H1 (cell line): ENCODE measurements around the gene BTN2A1. TPM values are rescaled to one million over a fixed set of nuclear protein-coding genes. Genes with fewer than 3 reads are reported as not detected.

Experiments used
- CTCF ChIA-PET: fragments of 300-600 bp; sonication (Branson Sonifier 250); formaldehyde crosslinking; loops from one replicate; lab custom pipeline; 2021; ENCODE audit not compliant: partially characterized antibody; lab: Charles Lee
- POLR2A ChIA-PET: fragments of 300-600 bp; sonication (Branson Sonifier 250); formaldehyde crosslinking; loops from one replicate; lab custom pipeline; 2021; ENCODE audit warnings: inconsistent platforms; ENCODE audit not compliant: partially characterized antibody; lab: Charles Lee
- DNase-seq, 2 experiments: peaks; one replicate each; pipeline versions ENCODE4 v3.0.0 to v3.0.0-alpha.2; 2010 to 2022; ENCODE audit warnings: low spot score in 2 of 2, low read depth in 1 of 2, mixed read lengths in 1 of 2
- FAIRE-seq: peaks from 2 replicates; lab custom pipeline; 2011; peaks lifted over from hg19 to GRCh38; lab: Jason Lieb, UNC
- H2AFZ ChIP-seq: 2 replicates; pipeline ENCODE4 v1.8.1; 2012; ENCODE audit warnings: low read length, inconsistent platforms
- H2AK5ac ChIP-seq: 2 replicates; pipeline ENCODE4 v1.6.1; 2013; ENCODE audit warnings: low read depth, low read length
- H2BK120ac ChIP-seq: replicated peaks from 2 replicates; pipeline ENCODE3; 2013; ENCODE audit warnings: low read depth, low read length, inconsistent platforms
- H2BK12ac ChIP-seq: 2 replicates; pipeline ENCODE4 v1.6.1; 2013; ENCODE audit warnings: low read depth, low read length
- H2BK15ac ChIP-seq: 2 replicates; pipeline ENCODE4 v1.6.1; 2013; ENCODE audit warnings: low read length
- H2BK20ac ChIP-seq: 2 replicates; pipeline ENCODE4 v1.6.1; 2013; ENCODE audit warnings: low read length
- H2BK5ac ChIP-seq: 2 replicates; pipeline ENCODE4 v1.6.1; 2013; ENCODE audit warnings: low read depth, low read length
- H3K14ac ChIP-seq: 2 replicates; pipeline ENCODE4 v1.6.1; 2013; ENCODE audit warnings: inconsistent platforms; ENCODE audit not compliant: insufficient read length
- H3K18ac ChIP-seq: 2 replicates; pipeline ENCODE4 v1.6.1; 2013; ENCODE audit warnings: low read length; ENCODE audit errors: extremely low read depth
- H3K23ac ChIP-seq: 2 replicates; pipeline ENCODE4 v1.6.1; 2013; ENCODE audit warnings: inconsistent platforms; ENCODE audit not compliant: insufficient read length
- H3K23me2 ChIP-seq: 2 replicates; pipeline ENCODE4 v1.6.1; 2013; ENCODE audit warnings: low read depth, low read length
- H3K27ac ChIP-seq: 2 replicates; pipeline ENCODE4 v1.6.1; 2011; ENCODE audit warnings: low read depth, low read length, inconsistent platforms
- H3K27me3 ChIP-seq, 4 experiments: replicated peaks in 1 of 4; 1 replicate in 1 of 4; 2 replicates in 3 of 4; pipeline versions ENCODE4 v1.6.1 to v1.8.1; 2011 to 2013; ENCODE audit warnings: low read length in 3 of 4, mild to moderate bottlenecking in 3 of 4, inconsistent platforms in 2 of 4, mixed read lengths in 2 of 4, moderate library complexity in 1 of 4; ENCODE audit not compliant: control insufficient read depth in 3 of 4, insufficient read depth in 3 of 4; ENCODE audit errors: extremely low read depth in 1 of 4
- H3K36me3 ChIP-seq, 4 experiments: 2 replicates each; pipeline versions ENCODE4 v1.6.1 to v1.8.1; 2011 to 2013; ENCODE audit warnings: mild to moderate bottlenecking in 4 of 4, low read length in 3 of 4, moderate library complexity in 2 of 4, control low read depth in 1 of 4, inconsistent platforms in 1 of 4; ENCODE audit not compliant: insufficient read depth in 4 of 4, control insufficient read depth in 2 of 4
- H3K4ac ChIP-seq: replicated peaks from 2 replicates; pipeline ENCODE3; 2013; ENCODE audit warnings: low read length, low read depth, mixed read lengths, inconsistent platforms; ENCODE audit not compliant: insufficient read length
- H3K4me1 ChIP-seq, 4 experiments: replicated peaks in 1 of 4; 1 replicate in 1 of 4; 2 replicates in 3 of 4; pipeline versions ENCODE4 v1.6.1 to v1.8.1; 2011 to 2013; ENCODE audit warnings: low read length in 3 of 4, inconsistent platforms in 2 of 4, mixed read lengths in 1 of 4; ENCODE audit not compliant: insufficient read depth in 4 of 4, control insufficient read depth in 3 of 4
- H3K4me2 ChIP-seq, 2 experiments: 2 replicates each; pipeline versions ENCODE4 v1.6.1 to v1.8.1; 2011 to 2013; ENCODE audit warnings: low read depth in 2 of 2, low read length in 2 of 2, control low read depth in 1 of 2, inconsistent platforms in 1 of 2, mild to moderate bottlenecking in 1 of 2; ENCODE audit not compliant: insufficient read depth in 1 of 2
- H3K4me3 ChIP-seq, 4 experiments: fragments of 200-600, 300-600 bp in 1 of 4; sonication (generic), shearing (Covaris generic), sonication (Bioruptor Twin) in 1 of 4; 2 replicates each; pipeline versions ENCODE4 v1.5.1 to v1.8.1; 2011 to 2016; ENCODE audit warnings: low read length in 4 of 4, low read depth in 3 of 4, control low read depth in 2 of 4, inconsistent platforms in 2 of 4, mild to moderate bottlenecking in 2 of 4, mixed read lengths in 1 of 4, moderate library complexity in 1 of 4; ENCODE audit not compliant: insufficient read depth in 2 of 4; ENCODE audit errors: extremely low read depth in 1 of 4
- H3K56ac ChIP-seq: replicated peaks from 2 replicates; pipeline ENCODE3; 2013; ENCODE audit warnings: low read depth, mild to moderate bottlenecking, mixed read lengths, low read length, inconsistent platforms; ENCODE audit not compliant: insufficient read length
- H3K79me1 ChIP-seq: 2 replicates; pipeline ENCODE4 v1.6.1; 2013; ENCODE audit warnings: low read depth, low read length, control low read depth
- H3K79me2 ChIP-seq, 2 experiments: 2 replicates each; pipeline versions ENCODE4 v1.6.1 to v1.8.1; 2012 to 2013; ENCODE audit warnings: low read length in 2 of 2, mild to moderate bottlenecking in 2 of 2, inconsistent platforms in 1 of 2; ENCODE audit not compliant: insufficient read depth in 2 of 2, control insufficient read depth in 1 of 2
- H3K9ac ChIP-seq, 4 experiments: replicated peaks in 1 of 4; 1 replicate in 1 of 4; 2 replicates in 3 of 4; pipeline versions ENCODE4 v1.6.1 to v1.8.1; 2011 to 2013; ENCODE audit warnings: low read depth in 3 of 4, low read length in 3 of 4, control low read depth in 2 of 4, mild to moderate bottlenecking in 2 of 4, moderate library complexity in 2 of 4, inconsistent platforms in 1 of 4; ENCODE audit errors: extremely low read depth in 1 of 4
- H3K9me3 ChIP-seq, 2 experiments: 2 replicates each; pipeline versions ENCODE4 v1.6.1 to v1.8.1; 2012 to 2013; ENCODE audit warnings: mild to moderate bottlenecking in 2 of 2, moderate library complexity in 2 of 2, control low read depth in 1 of 2, inconsistent platforms in 1 of 2, low read depth in 1 of 2, low read length in 1 of 2, mixed read lengths in 1 of 2; ENCODE audit not compliant: insufficient read depth in 2 of 2
- H4K20me1 ChIP-seq, 2 experiments: replicated peaks in 1 of 2; 2 replicates each; pipeline versions ENCODE3 to v1.8.1; 2011 to 2013; ENCODE audit warnings: inconsistent platforms in 2 of 2, low read length in 2 of 2, mild to moderate bottlenecking in 1 of 2; ENCODE audit not compliant: insufficient read depth in 2 of 2, control insufficient read depth in 1 of 2
- H4K5ac ChIP-seq: 2 replicates; pipeline ENCODE4 v1.6.1; 2013; ENCODE audit warnings: low read length, low read depth, mixed read lengths, inconsistent platforms; ENCODE audit not compliant: insufficient read length
- H4K8ac ChIP-seq: 2 replicates; pipeline ENCODE4 v1.8.0; 2013; ENCODE audit warnings: mild to moderate bottlenecking, moderate library complexity, low read length, inconsistent platforms; ENCODE audit not compliant: insufficient read depth; ENCODE audit errors: extremely low read depth
- H4K91ac ChIP-seq: replicated peaks from 2 replicates; pipeline ENCODE3; 2013; ENCODE audit warnings: low read length, mixed read lengths, inconsistent platforms; ENCODE audit not compliant: insufficient read length
- ATF3 ChIP-seq: IDR thresholded peaks from 2 replicates; pipeline ENCODE4 v1.6.1; 2011; ENCODE audit warnings: low read depth, mild to moderate bottlenecking, low read length; ENCODE audit not compliant: insufficient read depth
- MAFK ChIP-seq: IDR thresholded peaks from 2 replicates; pipeline ENCODE4 v1.6.1; 2012; ENCODE audit warnings: low read depth, mild to moderate bottlenecking, improper control_type of control experiment, low read length
- MAX ChIP-seq: IDR thresholded peaks from 2 replicates; pipeline ENCODE4 v1.6.1; 2012; ENCODE audit warnings: inconsistent platforms
- RBBP5 ChIP-seq: IDR thresholded peaks from 2 replicates; pipeline ENCODE4 v1.7.1; 2012; ENCODE audit warnings: low read depth, mild to moderate bottlenecking, inconsistent platforms, low read length, moderate library complexity, borderline replicate concordance
- WGBS, 2 experiments: shearing (Covaris generic) in 1 of 2; methylation state at CpG; one replicate each; pipeline versions ENCODE4 v1.1.6 to v1.1.7; 2013 to 2015; ENCODE audit warnings: low lambda C conversion rate in 2 of 2, mixed read lengths in 2 of 2, inconsistent platforms in 1 of 2, low coverage in 1 of 2, missing lambda C conversion rate in 1 of 2; ENCODE audit not compliant: insufficient replicate concordance in 2 of 2, insufficient coverage in 1 of 2, insufficient read length in 1 of 2; ENCODE audit errors: extremely low coverage in 1 of 2, missing lambda C conversion rate in 1 of 2; 5-methylcytosine and 5-hydroxymethylcytosine counted together
- polyA plus RNA-seq, 7 experiments: library from polyadenylated mRNA; depleted of rRNA in 3 of 7; stranded (reverse) in 5 of 7; unstranded in 2 of 7; fragments of >200 nt in 5 of 7; fragments of 200-250 nt in 2 of 7; gene quantifications; 1 replicate in 5 of 7; 2 replicates in 1 of 7; 4 replicates in 1 of 7; pipeline versions ENCODE4 v1.2.1 to v1.2.3, GENCODE V29; 2011 to 2013; ENCODE audit warnings: missing spikeins in 2 of 7, mixed read lengths in 2 of 7
- total RNA-seq: library from RNA; stranded (reverse); fragmentation: NEBNext Ultra II Directional; extraction: Animal tissue kit (Norgen Biotek cat#: 25700); gene quantifications from 2 replicates; pipeline ENCODE4 v1.2.1, GENCODE V29; 2021

The BTN2A1 gene
- total and polyA plus RNA-seq, 2 of the 8 experiments (the other 6 are each of a cell fraction or from before 2014, with no cell fraction given): 8.7 to 11.0 TPM

- no peak overlapping the region for H2AFZ ChIP-seq
- no peak overlapping the region for H2BK15ac ChIP-seq
- H3K9ac ChIP-seq: no peak overlapping the region
- no peak overlapping the region for H3K4me2 ChIP-seq
- FAIRE-seq (no peak), DNase-seq (no peak)
- H2BK5ac ChIP-seq: no peak overlapping the region
- no peaks in the 10 kb centered on the region for H3K36me3 ChIP-seq
- no peak overlapping the region for H3K23ac ChIP-seq
- H2AK5ac ChIP-seq: no peak overlapping the region
- no peaks in the 10 kb centered on the region for H3K9me3 ChIP-seq
- no peaks in the 10 kb centered on the region for H3K79me2 ChIP-seq
- H3K14ac ChIP-seq: no peak overlapping the region
- H3K27me3 ChIP-seq: no peaks in the 10 kb centered on the region
- H3K4me3 ChIP-seq: no peak overlapping the region
- H3K4ac ChIP-seq: no peak overlapping the region
- 82% methylated on average over 1 of the region's 1 CpG; no CpG with 5 or more reads in 1 of the 2 experiments for WGBS, 2 experiments
- peaks cover 0 to 6% (median 4%) of the 10 kb centered on the region in 4 experiments; a peak in 3 of 7 replicates for H3K4me1 ChIP-seq
- no peak overlapping the region for H3K56ac ChIP-seq
- CTCF ChIA-PET: interaction anchor here (0.7 to 6.4 kb wide), 4 partner anchors 10 to 111 kb away, joined by 3 to 24 read pairs (median 4); no protein-coding TSS in a partner anchor
- H2BK120ac ChIP-seq: no peak overlapping the region
- H3K23me2 ChIP-seq: no peaks in the 10 kb centered on the region
- no peak overlapping the region for H4K91ac ChIP-seq
- H2BK20ac ChIP-seq: no peak overlapping the region
- H3K79me1 ChIP-seq: no peaks in the 10 kb centered on the region
- H3K27ac ChIP-seq: no peak overlapping the region
- no peak overlapping the region for H4K8ac ChIP-seq
- no peak overlapping the region for H2BK12ac ChIP-seq
- H4K20me1 ChIP-seq: no peaks in the 10 kb centered on the region
- no peak overlapping the region for H4K5ac ChIP-seq
- POLR2A ChIA-PET: interaction anchor here (0.9 to 1.0 kb wide), 2 partner anchors 10 to 68 kb away, joined by 3 to 4 read pairs; no protein-coding TSS in a partner anchor
- H3K18ac ChIP-seq: no peak overlapping the region
- no peak for TF ChIP-seq MAX
- no peak for TF ChIP-seq RBBP5
- no peak for TF ChIP-seq MAFK
- no peak for TF ChIP-seq ATF3
Measured at GRCh38 chr6:26452631-26453235, 5.0 kb upstream of the BTN2A1 start.
